SH-SY5Y (cell line): Measurements from ENCODE around the gene TAF1B.

Experiments
- GATA2 ChIP-seq: IDR thresholded peaks from 2 replicates; pipeline ENCODE4 v1.6.1; 2011; ENCODE audit warnings: mild to moderate bottlenecking, low read depth, low read length
- GATA3 ChIP-seq: IDR thresholded peaks from 2 replicates; pipeline ENCODE4 v1.6.1; 2011; ENCODE audit warnings: low read depth, mild to moderate bottlenecking, low read length, moderate library complexity

- TF ChIP-seq GATA3 (no peak), GATA2 (no peak)
Observed at GRCh38 chr2:9975805-9976447, 132.7 kb downstream of the TAF1B start.
